HG03432 (cell line): Measurements from ENCODE around the gene IL10RB.
"Not testable (repeated sequence)": the region's sequence is repeated elsewhere in the genome, so short reads cannot be mapped to it uniquely, and the experiment has no call there.

Experiments
- ATAC-seq: cut with Tn5 transposase; IDR thresholded peaks from one replicate; pipeline ENCODE4 v1.9.1; 2021; ENCODE audit warnings: mild to moderate bottlenecking, moderate library complexity; ENCODE audit not compliant: unreplicated experiment

Gene IL10RB

GRCh38 chr21:33266050-33266788 lies at the start of gene IL10RB:
IL10RB (plus strand) TSS chr21:33266367; CDS start chr21:33266466, 99 bp downstream.
- ATAC-seq, result peak; percentile 39

GRCh38 chr21:33217138-33217520 lies 49.0 kb upstream of the IL10RB start:
- no peak for ATAC-seq

GRCh38 chr21:33219300-33219699 lies 46.9 kb upstream of the IL10RB start:
- ATAC-seq, result no peak

GRCh38 chr21:33219954-33220353 lies 46.2 kb upstream of the IL10RB start:
- no peak for ATAC-seq

GRCh38 chr21:33225376-33225775 lies 40.8 kb upstream of the IL10RB start:
- not testable (repeated sequence) for ATAC-seq

GRCh38 chr21:33228455-33228854 lies 37.7 kb upstream of the IL10RB start:
- ATAC-seq, result no peak

- ATAC-seq, result no peak
Observed at GRCh38 chr21:33229099-33229783, 36.9 kb upstream of the IL10RB start.

- ATAC-seq, result peak; percentile 81
Observed at GRCh38 chr21:33229784-33230544, 36.2 kb upstream of the IL10RB start, which contains the start of gene IFNAR2. IFNAR2 (plus strand) TSS chr21:33229938; CDS start chr21:33241923, 11,985 bp downstream.

GRCh38 chr21:33230545-33231324 lies 35.4 kb upstream of the IL10RB start:
- ATAC-seq, result peak; percentile 35

GRCh38 chr21:33231526-33231925 lies 34.6 kb upstream of the IL10RB start:
- no peak for ATAC-seq

GRCh38 chr21:33232291-33233034 lies 33.7 kb upstream of the IL10RB start:
- no peak for ATAC-seq

- ATAC-seq, result no peak
Observed at GRCh38 chr21:33234635-33235520, 31.3 kb upstream of the IL10RB start.

GRCh38 chr21:33236013-33236686 lies 30.0 kb upstream of the IL10RB start:
- ATAC-seq, result no peak

GRCh38 chr21:33236766-33237165 lies 29.4 kb upstream of the IL10RB start:
- no peak for ATAC-seq

- no peak for ATAC-seq
Observed at GRCh38 chr21:33237486-33237885, 28.7 kb upstream of the IL10RB start.

GRCh38 chr21:33238146-33238545 lies 28.0 kb upstream of the IL10RB start:
- peak; percentile 9 for ATAC-seq

- peak; percentile 82 for ATAC-seq
Observed at GRCh38 chr21:33238565-33239255, 27.5 kb upstream of the IL10RB start.
